ENCODE results near the gene POLR2C.

The POLR2C gene

DNA sequence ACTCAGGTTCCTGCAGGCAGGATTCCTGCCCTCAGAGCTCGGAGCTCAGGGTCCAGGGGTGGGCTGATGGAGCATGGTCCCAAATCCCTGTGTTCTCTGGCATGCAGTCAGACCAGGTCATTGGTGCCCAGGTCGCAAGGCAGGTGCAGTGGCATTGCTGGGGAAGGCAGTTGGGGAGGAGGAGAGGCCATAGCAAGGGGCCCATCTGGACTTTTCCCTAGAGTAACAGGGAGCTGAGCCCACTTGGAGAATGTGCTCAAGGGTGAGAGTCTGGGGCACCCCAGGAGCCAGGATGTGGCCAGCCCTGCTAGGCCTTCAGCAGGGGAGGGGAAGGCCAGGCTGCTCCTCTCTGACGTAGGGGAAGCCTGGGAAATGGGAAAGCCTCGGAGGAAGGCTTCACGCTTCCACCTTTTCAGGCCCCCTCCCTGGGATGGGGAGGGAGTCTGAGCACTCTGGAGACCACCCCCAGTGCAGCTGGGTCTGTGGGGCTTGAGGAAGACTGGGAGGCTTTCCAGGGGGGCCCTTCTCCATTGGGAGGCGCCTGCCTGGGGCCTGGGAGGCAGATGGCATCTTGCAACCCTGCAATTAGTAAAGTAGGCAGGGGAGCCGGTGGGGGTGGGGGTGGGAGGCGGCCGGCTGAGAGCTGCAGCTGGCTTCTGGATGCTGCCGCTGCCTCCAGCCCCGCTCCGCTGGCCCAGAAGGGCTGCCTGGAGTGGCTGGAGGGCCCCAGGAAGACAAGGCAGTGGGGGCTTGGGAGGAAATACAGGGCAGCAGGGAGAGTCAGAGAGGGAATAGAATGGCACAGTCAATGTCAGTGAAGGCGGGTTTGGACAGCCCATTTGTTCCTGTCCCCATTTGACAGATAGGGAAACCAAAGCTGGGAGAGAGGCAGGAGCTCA is 44.9 kb downstream of the POLR2C start:
- DNase-seq, result no peak

GRCh38 chr16:57508035-57508425 is 45.6 kb downstream of the POLR2C start:
- no peak for DNase-seq

- DNase-seq, result no peak
Measured at GRCh38 chr16:57509231-57509923, 46.9 kb downstream of the POLR2C start.

- no peak for DNase-seq
Measured at GRCh38 chr16:57510016-57510871, 47.8 kb downstream of the POLR2C start.

DNA sequence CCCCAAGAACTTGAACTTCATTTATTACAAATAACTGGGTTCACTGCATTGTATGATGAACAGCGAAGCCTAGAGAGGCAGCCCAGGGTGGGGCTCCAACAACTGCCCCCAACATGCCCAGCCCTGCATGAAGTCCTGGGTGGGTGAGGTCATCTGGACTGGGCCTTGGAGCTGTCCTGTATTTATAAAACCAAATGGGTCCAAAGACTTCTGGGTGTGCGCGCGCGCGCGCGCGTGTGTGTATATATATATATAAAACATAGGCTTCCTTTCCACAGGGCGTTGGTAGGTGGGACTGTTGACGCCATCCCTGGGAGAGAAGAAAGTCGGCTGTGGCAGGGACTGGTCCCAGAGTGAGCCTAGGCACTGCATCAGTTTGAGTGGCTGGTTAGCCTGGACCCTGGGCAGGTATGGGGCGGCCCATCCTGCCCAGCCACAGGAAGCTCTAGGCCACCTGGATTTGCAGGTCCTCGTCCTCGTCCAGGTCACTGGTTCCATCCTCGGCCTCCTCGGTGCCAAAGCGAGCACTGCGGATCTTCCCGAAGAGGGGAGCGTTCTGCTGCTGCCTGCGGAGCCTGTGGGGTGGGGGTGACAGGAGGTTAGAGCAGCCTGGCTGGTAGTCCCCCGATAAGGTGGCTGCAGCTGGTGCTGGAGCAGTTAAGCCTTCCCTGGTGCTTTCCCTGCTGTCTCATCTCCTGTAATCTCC is 50.0 kb downstream of the POLR2C start:
- no peak for DNase-seq

GRCh38 chr16:57513371-57514102 is 51.1 kb downstream of the POLR2C start:
- peak; percentile 21 for DNase-seq

DNA sequence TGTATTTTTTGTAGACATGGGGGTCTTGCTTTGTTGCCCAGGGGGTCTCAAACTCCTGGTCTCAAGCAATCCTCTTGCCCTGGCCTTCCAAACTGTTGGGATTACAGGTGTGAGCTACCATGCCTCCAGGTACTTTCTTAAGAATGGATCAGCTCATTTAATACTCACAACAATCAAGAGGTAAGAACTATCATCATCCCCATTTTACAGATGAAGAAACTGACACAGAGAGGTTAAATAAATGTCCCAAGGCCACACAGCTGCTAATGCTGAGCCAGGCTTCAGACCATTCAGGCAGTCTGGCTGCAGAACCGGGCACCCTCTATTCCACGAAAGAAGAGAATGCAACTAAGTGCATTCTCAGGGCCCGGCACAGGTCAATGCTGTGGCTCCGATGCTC is 51.9 kb downstream of the POLR2C start:
- DNase-seq, result no peak

- DNase-seq, result no peak
Measured at GRCh38 chr16:57514791-57515600, 52.5 kb downstream of the POLR2C start.

GRCh38 chr16:57516176-57516725 is 53.8 kb downstream of the POLR2C start:
- DNase-seq, result no peak

- DNase-seq, result no peak
Measured at GRCh38 chr16:57516773-57517172, 54.3 kb downstream of the POLR2C start.

- no peak for DNase-seq
Measured at GRCh38 chr16:57517397-57518367, 55.2 kb downstream of the POLR2C start.

- DNase-seq, result no peak
Measured at GRCh38 chr16:57518520-57518919, 56.0 kb downstream of the POLR2C start.

GRCh38 chr16:57518922-57519321 is 56.4 kb downstream of the POLR2C start:
- no peak for DNase-seq

DNA sequence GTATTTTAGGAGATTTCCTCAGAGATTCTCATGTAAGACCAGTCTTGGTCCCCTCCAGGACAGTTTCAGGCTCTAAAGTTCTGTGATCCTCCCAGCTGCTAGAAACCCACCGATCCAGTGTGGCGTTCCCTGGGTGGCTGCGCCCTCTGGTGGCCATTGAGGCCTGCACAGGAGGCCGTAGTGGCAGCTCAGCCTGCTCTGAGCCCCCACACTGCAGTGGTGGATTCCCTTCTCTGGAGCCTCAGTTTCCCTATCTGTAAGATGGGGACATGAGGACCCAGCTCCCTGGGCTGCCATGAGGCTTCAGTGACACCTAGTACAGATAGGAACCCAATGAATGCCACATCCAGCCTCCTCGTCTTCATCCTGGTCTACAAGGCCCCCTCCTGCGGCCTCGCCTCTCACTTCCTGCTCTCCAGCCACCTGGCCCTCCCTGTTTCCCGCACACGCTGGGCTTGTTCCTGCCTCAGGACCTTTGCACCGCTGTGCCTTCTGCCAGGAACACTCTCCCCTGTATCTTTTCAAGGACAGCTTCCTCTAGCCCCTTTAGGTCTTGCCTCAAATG is 57.4 kb downstream of the POLR2C start:
- peak; percentile 30 for DNase-seq

All from kidney glomerular epithelial cell (primary cell).